T1000 (cell line): Measurements from ENCODE around the gene SRGAP3.
"Not testable (repeated sequence)": the region's sequence is repeated elsewhere in the genome, so short reads cannot be mapped to it uniquely, and the experiment has no call there.

Source experiments
- DNase-seq: peaks from one replicate; lab custom pipeline; 2025; ENCODE audit warnings: mixed read lengths; lab: John Stamatoyannopoulos, UW

The SRGAP3 gene

DNA sequence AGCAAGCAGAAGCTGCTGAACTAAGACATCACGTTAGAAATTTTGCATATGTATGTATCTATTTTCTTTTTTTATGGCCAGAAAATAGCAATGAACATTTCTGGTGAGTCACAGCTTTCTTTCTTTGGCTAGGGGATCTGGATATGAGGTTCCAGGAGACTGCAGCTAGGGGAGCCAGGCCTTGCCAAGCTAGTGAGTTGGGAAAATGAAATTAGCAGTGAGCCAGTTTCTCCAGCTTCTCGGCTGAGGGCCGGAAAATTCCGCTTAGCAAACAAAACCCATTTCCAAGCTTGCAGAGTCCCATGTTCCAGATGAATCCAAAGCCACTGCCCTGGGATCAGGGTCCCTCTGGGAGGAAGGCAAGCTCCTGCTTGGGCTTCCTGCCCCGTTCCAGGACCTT, 137.6 kb downstream of the SRGAP3 start:
- DNase-seq = no peak

DNA sequence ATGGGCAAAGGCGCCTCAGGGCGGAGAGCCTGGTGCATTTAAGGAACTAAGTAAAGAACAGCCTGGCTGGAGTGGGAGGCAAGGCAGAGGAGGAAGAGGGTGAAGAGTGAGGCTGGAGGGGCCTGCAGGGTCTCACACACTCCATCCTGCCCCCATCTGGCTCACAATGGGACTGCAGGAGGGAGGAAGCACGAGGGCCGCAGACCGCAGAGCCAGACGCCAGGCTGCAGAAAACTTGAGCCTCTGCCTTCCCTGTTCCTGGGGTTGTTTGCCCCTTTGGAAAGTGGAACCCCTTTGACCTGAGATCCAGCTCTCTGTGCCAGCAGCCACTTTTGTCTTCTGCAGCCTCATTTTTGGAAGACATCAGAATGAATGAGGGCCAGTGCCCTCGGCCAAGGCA, 138.0 kb downstream of the SRGAP3 start:
- DNase-seq = no peak

DNA sequence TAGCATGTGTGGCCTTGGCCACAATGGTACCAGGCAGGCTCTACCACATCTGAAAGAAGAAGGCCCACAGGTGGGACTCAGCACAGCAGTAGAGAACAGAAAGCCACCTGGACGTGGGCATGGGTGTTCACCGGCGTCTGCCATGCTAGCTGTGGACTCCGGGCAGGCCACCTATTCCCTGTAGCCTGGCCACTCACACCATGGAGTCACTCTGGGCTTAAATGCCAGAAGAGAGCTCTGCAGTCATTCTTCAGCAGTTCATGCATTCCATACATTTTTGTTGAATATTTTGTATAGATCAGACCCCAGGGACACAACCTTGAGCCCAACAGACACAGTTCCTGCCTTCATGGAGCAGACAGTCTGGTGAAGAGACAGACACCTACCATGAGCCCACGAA, 138.6 kb downstream of the SRGAP3 start:
- DNase-seq = no peak

DNA sequence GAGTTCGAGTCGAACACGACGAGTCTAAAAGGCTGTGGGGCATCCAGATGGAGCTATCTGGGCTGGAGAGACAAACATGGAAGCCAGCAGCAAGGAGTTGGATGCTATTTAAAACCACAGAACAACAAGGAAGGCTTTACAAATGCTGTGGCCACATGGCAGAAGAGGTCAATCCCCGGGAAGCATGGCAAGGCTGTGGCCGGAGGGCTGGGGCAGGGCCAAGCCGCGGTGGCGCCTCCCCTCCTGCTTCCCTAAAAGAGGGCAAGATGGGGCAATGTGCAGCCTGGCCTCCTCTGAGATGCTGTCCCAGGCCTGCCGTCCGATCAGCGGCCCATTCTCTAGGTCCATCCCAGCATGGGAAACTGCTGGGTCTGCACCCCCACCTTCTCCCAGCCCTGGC, 139.1 kb downstream of the SRGAP3 start:
- no peak for DNase-seq

DNA sequence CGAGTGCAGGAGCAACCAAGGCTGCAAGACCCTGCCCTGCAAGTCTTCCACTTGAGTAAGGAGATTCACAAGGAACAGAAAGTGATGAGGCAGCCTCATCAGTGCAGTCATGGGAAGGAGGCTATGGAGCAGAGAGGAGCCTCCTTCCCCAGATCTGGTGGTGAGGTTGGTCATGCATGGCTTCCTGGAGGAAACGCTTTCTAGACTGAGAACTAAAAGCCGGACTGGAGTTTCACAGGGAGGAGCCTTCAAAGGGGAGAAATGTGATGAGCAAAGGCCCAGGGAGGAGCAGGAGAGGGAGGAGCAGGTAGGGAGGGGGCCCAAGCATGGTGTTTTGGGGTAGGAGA, 139.9 kb downstream of the SRGAP3 start:
- DNase-seq = no peak

DNA sequence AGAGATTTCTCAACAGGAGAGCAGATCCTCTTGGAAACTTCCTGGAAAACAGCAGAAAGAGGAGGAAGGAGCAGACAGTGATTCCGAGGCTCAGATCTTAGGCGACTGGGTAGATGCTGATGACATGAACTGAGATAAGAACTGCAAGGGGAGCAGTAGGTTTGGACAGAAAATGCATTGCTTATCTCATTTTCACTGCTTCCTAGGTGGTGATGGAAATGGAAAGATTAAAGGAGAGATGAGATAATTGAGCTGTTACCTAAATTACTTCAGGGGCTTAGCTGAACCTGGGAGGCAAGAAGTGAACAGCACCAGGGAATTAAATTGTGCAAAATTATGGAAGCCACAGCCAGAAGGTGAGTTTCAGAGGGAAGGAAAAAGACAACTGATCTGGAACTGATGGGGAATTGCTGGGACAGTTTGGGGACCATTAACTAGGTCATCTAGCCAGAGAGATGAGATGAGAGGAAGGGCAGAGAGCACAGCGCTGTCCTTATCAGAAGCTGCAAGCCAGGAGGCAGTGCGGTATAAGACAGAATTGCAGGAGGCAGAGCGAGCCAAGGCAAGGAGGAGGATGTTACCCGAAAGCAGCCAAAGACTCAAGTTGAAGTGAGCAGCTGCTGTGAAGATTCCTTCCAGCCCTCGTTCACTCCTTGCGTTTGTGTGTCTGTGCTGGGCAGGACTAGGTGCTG, 140.4 kb downstream of the SRGAP3 start:
- DNase-seq = no peak

DNA sequence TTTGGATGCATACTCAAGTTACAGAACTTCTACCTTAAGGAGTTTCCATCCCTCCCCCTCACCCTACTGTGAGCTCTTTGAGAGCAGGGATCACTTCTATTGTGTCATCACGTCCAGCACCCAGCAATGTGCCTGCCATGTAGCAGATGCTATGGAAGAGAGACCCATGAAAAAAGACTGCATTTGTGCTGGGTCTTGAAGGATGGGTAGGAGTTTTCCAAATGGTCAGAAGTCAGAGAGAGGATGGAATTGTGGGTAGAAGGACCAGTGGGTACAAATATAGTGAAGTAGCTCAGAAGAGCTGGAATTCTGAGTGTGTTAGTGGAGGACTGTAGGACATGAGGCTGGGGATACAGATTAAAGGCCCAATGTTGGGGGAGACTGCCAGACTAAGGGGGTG, 141.7 kb downstream of the SRGAP3 start:
- DNase-seq = no peak

DNA sequence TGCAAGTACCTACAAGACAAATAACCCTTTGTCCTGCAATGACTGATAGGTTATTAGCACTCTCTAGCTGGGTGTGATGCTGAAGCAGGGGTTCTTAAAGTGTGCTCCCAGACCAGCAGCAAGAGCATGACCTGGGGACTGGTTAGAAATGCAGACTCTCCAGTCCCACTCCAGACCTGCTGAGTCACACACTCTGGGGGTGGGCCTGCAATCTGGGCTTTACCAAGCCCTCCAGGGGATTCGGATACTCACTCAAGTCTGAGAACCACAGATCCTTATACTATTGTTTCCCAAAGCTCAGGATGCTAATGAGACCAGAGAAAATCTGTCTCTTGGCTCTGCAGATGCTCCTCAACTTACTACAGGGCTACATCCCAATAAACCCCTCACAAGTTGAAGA, 144.0 kb downstream of the SRGAP3 start:
- DNase-seq = no peak

DNA sequence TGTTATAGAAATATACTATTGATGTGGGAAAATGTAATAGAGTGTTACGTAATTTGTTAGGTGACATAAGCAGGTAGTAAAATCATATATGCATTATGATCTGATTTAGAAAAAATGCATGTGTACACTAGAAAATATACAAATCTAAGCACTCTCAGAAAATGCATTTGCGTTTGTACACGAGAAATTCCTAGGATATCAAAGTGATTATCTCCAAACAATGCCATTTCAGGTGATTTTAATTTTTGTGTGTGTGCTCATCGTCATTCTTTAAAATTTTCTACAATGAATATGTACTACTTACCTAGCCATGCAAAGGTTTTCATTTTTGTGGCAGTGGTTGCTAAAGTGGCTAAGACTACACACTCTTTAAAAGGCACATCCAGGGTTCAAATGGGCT, 145.3 kb downstream of the SRGAP3 start:
- no peak for DNase-seq

DNA sequence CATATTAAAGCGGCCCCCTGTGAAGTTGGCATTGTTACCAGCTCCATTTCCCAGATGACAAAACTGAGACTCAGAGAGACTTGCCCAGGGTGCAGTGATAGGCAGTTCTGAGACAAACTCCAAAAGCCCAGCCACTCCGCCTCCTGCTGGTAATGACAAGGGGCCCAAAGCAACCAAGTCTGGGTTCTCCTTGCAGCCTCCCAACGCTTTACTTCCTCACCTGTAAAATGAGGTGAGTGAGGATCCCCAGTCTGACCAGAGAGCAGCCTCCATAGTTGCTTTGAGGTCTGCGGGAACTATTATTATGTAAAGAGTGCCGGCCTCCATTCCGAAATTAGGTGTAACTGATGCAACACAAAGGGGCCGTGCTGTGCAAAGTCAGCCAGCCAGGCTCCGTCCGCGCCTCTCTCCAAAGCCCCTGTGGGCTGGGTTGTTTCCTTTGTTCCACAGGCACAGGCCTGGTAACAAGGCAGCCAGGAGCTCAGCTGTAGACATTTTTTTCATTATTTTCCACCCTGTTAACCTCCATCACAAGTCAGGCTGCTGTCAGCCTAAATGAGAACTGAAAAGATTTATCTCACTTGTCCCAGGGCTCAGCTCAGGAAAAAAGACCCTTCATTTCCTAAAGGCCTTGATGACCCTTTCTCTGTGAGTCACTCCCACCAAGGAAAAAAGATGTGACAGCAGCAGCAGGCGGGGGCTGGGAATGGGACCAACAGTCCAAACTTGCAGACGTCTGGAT, 147.0 kb downstream of the SRGAP3 start:
- DNase-seq = no peak

DNA sequence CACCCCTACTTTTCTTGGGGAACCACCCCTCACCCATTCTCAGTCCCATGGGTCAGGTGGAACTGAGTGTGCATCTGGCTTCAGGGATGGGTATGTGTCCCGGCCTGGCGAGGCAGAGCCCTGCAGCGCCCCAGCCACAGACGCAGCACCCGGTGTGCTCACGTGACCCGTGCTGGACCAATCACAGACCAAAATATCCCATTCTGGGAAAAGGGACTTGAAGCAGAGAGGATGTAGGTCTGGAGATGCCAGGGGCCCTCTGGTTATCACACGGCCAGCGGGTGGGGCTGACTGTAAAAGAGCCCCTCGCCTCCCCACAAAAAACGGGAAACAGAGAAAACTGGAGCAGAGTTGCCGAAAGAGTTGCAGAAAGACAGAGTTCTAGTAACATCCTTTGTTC, 148.2 kb downstream of the SRGAP3 start:
- no peak for DNase-seq

DNA sequence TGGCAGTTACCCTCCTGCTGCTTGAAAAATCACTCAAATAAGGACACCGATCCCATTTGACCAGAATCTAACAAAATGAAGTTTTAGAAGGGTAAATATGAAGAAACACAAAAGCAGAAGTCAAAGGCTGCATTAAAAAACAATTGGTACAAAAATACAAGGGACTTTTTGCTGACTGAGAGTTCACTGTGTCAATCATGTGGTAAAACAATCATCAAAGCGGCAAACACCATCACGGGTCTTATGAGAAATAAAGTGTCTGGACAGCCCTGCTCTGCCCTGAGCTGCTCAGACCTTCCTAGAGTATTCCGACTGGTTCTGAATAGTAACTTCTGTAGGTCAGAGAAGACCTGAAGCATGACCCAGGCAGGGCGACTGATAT, 148.9 kb downstream of the SRGAP3 start:
- no peak for DNase-seq

DNA sequence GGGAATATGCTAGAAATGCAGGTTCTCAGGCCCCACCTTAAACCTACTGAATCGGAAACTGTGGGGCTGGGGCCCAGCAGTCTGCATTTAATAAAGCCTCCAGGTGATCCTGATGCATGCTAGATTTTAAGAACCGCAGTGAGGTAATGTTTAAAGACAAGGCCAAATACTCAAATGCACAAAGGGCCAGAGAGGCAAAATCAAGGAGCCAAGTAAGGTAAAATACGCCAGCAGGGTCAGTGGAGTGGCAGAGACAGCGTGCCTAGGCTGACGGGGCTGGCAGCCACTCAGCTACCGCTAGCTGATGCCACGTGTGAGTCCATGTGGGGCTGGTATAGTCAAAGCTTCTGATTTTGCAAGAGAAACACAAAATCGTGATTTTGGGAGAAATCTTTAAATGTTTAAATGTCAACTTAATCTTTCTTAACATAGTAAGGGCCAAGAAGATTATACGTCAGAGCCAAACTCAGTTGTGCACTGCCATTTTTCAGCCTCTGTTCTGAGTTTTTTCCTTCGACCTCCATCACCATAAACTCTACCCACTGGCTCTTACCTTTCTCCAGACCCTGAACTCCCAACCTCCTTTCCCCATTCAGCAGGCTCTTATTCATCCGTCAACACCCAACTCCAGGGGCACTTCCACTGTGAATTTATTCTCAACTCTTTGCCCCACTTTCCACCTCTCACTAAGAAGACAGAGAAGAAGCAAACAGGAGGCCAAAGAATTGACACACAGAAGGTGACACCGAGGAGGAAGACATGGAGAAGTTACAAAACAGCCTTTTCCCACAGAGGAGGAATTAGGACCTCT, 149.5 kb downstream of the SRGAP3 start:
- DNase-seq = no peak

DNA sequence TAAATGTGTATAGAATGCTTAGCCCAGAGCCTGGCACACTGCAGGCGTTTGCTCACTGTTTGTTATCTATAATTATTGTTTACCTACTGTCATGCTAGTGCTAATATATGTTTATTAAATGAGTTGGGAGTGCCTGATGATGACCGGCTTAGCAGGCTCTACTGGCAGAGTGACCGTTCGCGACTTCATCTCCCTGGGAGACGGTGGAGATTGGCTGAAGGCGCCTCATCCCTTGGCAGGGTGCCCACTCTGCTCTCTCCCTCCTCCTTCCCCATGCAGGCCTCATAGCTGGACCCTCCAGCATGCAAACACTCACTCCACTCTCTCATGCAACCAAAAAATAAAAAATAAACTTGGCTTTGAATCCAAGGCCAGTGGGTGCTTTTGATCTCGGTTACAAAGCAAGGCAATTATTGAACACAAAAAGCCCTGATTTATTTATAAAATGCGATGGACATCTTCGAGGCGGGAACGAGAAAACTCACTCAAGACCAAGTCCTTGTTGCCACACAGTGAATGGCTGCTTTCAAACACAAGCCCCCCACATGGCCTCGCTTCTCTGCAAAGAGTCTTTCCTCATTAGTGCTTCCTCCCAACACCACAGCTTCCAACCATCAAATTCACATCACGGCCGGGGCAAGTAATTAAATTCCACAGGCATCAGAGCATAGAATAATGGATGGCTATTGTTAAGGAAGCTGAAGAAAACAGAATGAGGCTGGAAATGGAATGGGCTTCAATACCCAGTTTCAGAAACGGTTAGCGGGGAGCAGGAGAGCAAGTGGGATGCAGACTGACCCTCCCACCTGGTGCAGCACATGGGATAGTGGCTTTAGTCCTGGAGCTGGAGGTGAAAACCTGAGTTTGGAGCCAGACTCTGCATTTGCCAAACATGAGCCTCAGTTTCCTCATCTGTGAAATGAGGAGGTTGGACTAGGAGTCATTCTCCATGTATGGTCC, 150.4 kb downstream of the SRGAP3 start:
- DNase-seq = no peak

DNA sequence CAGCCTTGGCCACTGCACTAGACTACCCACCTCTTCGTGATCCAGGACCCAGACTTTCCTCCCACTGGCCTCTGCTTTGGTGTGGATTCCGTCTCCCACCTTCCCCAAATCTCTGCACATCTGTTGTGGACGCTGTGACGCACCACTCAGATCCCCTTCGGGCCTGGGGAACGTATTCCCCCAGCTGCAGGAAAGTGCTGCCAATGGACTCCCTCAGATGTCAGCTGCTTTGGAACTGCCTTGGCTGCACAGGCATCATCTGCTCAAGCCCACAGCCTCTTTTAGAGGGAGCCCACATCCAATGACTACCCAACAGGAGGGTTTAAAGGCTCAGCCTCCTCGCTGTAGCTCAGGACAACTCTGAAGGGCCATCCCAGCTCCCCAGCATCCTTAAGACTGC, 152.0 kb downstream of the SRGAP3 start:
- DNase-seq = no peak

DNA sequence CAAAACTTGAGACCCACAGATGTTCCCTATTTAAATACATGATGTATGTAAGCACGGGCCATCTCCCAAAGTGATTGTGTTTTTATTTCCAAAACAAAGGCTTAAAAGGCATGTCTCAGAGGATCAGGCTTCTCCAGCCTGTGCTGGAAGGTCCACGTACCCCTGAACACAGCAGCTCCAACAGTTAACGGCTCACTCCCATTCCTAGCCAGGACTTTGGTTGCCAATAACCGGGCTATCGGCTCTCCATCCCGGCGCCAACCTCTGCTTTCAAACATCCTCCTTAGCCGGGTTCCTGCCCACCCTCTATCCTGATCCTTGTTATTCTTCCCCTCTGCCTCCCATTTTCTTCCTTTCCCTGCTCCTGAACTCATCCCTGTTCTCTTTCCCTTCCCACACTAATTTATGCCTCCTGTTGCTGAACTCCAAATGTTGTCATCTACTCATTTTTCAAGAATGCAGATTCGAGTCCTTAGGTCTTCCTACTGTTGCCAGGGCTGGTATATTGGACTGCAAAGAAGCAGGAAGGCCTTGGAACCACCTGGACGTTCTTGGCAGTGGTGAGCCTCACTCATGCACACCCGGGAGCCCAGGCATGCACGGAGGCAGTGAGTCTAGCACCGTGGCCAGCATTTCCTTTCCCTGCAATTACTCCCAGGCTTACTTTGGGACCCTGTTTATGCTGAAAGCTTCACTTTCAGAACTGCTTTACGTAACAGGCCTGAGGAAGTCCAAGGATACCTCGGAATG, 157.8 kb downstream of the SRGAP3 start:
- no peak for DNase-seq

DNA sequence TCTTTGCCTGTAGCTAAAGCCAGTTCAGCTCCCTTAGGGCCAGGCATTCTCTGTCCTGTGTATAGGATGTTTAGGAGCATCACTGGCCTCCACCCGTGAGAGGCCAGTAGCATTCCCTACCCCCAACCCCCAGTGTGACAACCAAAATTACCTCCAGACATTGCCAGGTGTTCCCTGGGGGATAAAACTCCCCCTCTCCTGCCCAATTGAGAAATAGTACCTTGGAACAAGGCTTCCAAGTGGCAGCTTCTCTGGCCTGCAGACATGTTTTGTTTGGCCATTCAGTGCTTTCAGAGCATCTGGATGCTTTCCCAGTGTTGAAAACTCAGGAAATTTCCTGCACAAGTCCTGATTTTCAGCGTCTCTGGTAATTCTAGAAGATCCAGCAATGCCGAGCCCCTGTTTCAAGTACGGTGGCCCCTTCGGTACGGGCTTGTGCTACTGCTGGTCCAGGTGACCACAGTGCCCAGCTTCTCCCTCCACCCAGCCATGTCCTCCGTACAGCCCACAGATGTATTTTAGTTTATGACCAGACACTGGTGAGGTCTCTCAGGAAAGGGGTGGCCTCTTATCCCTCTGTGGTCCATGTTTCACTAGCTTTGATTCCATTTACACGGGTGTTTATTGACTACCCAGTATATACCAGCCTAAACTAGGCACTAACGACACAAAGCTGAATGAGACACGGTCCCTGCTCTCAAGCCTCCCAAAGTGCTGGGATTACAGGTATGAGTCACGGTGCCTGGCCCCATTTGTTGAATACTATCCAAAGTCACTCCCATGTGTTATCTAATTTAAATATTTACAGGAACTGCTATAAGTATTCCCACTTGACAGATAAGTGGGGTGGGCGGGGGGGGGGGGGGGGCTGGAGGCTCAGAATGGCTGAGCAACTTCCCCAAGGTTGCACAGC, 160.7 kb downstream of the SRGAP3 start:
- no peak for DNase-seq

DNA sequence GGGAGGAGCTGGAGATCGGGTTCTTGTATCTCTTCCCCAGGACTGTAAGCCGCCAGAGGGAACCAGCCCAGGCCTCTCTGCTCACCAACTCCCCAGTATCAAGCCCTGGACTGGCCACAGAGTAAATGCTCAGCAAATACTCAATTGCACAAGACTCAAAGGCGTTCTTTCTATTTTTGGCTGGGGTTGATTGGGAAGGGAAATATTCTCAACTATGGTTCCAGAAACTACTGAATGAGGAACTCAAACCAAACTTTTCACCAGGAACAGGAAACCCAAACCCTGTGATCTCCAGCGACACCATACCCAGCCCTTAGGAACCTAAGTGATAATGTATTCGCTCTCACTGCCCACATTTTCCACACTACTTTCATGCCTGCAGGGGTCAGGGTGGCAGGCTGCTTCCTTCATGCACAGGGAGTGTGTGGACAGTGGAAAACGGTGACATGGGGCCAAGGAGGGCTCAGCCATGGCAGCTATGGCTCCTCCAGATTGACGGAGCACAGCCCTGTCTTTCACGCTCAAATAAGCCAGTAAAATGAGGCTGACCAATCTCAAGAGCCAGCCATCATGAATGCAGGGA, 161.5 kb downstream of the SRGAP3 start:
- DNase-seq = no peak

DNA sequence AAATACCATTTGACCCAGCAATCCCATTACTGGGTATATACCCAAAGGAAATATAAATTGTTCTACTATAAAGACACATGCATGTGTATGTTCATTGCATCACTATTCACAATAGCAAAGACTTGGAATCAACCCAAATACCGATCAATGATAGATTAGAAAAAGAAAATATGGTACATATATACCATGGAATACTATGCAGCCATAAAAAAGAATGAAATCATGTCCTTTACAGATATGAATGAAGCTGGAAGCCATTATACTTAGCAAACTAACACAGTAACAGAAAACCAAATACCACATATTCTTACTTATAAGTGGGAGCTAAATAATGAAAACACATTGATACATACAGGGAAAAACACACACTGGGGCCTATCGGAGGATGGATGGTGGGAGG, 164.0 kb downstream of the SRGAP3 start:
- not testable (repeated sequence) for DNase-seq
